Activated T-cell treated with anti-CD3 and anti-CD28 coated beads, Interleukin-2, amount 50 U/mL, for 4 hours (primary cell): Measurements from ENCODE around the gene LRRC74A. TPM values are rescaled to one million over a fixed set of nuclear protein-coding genes. Genes with fewer than 3 reads are reported as not detected.
"Not testable (repeated sequence)": the region's sequence is repeated elsewhere in the genome, so short reads cannot be mapped to it uniquely, and the experiment has no call there.

Experiments
- ATAC-seq, 2 donors: fragments of 200-7000 bp; cut with Tn5 transposase; one replicate each; pipeline ENCODE4 v1.10.0; 2021
- DNase-seq: peaks from one replicate; pipeline ENCODE4 v3.0.0-alpha.2; 2020
- H3K27me3 Mint-ChIP-seq: one replicate; pipeline ENCODE4 v1.8.0; 2021; ENCODE audit warnings: low read depth, mixed read lengths
- H3K36me3 Mint-ChIP-seq: one replicate; pipeline ENCODE4 v1.8.0; 2022; ENCODE audit warnings: mixed read lengths; ENCODE audit not compliant: insufficient read depth
- H3K4me1 Mint-ChIP-seq: one replicate; pipeline ENCODE4 v1.8.0; 2021; ENCODE audit warnings: low read depth, mixed read lengths
- H3K4me3 Mint-ChIP-seq: one replicate; pipeline ENCODE4 v1.8.0; 2021; ENCODE audit warnings: mild to moderate bottlenecking, moderate library complexity, mixed read lengths
- H3K9me3 Mint-ChIP-seq: one replicate; pipeline ENCODE4 v1.8.0; 2021; ENCODE audit warnings: mixed read lengths
- total RNA-seq, 3 donors: library from RNA; stranded (reverse); gene quantifications; one replicate each; pipeline ENCODE4 v1.2.1, GENCODE V29; 2021

The LRRC74A gene
- total RNA-seq, 3 donors from 2014 or later = not detected

DNA sequence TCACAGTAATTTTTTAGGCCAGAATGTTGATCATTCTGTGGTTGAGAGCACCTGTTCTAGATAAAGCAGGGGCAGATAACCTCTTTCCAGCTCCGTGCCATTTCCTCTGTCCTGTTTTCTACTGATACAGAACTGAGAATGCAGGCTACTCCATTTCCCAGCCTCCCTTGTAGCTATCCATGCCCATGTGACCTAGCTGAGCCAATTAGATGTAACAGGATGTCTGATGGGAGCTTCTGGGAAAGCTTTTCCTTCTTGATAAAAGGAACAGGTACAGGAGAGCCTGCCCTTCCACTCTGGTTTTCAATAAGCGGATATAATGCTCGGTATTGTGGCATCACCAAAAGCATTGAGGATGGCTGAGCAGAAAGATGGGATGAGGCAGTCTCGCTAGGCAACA, 54.2 kb downstream of the LRRC74A start:
- Mint-ChIP-seq H3K27me3 (peaks cover 2% of the 10 kb centered on the region), H3K9me3 (no peaks in the 10 kb centered on the region), H3K36me3 (no peaks in the 10 kb centered on the region), H3K4me1 (peaks cover 4% of the 10 kb centered on the region), H3K4me3 (no peak overlapping the region)
- DNase-seq (no peak), ATAC-seq (no peak)

DNA sequence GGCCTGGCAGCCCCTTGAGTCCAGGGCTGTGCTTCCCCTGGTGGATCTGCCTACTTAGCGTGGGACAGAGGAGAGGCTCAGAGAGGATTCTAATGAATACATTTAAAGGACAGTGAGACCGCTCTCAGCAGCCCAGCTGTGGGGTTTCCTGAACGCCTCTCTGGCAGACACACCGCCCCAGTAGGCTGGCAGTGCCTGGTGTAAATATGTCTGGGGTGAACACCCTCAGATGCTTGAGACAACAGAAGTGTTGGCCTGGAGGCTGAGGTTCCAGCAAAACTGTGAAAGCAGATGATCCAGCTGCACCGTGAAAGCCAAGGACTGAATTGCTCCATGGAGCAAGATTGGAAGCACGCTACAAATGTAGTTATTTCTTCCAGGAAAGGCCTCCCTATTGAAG, 55.1 kb downstream of the LRRC74A start:
- Mint-ChIP-seq H3K4me1 (peaks cover 4% of the 10 kb centered on the region), H3K4me3 (no peak overlapping the region), H3K36me3 (no peaks in the 10 kb centered on the region), H3K9me3 (no peaks in the 10 kb centered on the region), H3K27me3 (peaks cover 2% of the 10 kb centered on the region)
- DNase-seq = no peak
- no peak for ATAC-seq

DNA sequence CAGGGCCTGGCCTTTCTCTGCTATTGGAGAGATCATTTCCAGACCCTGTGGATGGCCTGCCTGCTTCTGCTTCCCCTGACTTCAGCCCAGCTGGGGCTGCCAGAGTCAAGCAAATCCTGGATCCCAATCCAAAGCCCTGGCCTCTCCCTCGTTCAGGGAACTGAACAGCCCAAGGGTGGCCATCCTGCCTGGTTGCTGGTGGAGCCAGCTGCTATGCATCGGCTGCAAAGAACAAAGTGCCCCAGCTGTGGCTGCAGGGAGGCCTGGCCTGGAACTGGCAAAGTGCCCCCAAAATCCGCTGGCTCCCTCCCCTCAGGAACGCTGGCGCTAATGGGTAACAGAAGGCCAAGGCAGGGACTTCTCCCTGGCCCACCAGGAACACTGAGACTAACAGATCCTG, 56.4 kb downstream of the LRRC74A start:
- Mint-ChIP-seq H3K36me3 (no peaks in the 10 kb centered on the region), H3K4me3 (no peak overlapping the region), H3K27me3 (peaks cover 2% of the 10 kb centered on the region), H3K9me3 (no peaks in the 10 kb centered on the region), H3K4me1 (peaks cover 4% of the 10 kb centered on the region)
- DNase-seq = no peak
- no peak for ATAC-seq

DNA sequence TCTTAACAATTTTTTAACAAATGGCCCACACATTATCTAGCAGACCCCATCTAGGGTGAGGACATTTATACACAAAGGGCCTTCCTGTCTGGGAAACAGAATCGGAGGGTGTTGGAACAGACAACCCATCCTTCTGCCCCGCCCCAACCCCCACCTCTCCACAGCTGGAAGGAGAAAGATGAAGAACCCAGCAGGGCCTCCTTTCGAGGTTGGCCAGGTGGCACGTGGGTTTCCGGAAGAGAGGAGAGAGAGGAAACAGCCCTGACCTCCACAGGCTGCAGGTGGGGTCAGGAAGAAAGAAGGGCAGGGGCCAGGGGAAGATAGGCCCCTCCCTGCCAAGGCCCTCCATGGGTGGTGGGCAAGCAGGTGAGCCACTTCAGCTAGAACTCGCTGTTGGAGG, 57.2 kb downstream of the LRRC74A start:
- ATAC-seq (no peak), DNase-seq (no peak)
- H3K4me1 Mint-ChIP-seq = peaks cover 4% of the 10 kb centered on the region
- H3K4me3 Mint-ChIP-seq = no peak overlapping the region
- H3K27me3 Mint-ChIP-seq = peaks cover 2% of the 10 kb centered on the region
- no peaks in the 10 kb centered on the region for H3K9me3 Mint-ChIP-seq
- H3K36me3 Mint-ChIP-seq = no peaks in the 10 kb centered on the region

DNA sequence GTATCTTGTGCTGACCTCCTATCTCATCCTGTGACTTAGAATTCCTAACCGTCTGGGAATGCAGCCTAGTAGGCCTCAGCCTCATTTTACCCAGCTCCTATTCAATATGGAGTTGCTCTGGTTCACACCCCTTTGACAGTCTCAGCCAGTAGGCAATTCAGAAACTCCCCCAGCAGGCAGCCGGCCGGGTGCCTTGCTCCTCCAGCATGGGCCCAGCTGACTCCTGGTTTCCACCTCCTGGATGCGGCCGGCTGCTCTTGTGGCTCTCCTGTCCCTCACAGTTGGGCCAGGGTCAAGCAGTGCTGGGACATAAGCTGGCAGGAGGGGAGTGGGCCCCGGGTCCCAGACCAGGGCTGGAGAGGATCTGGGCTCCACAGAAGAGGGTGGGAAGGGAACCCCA, 58.2 kb downstream of the LRRC74A start:
- DNase-seq (no peak), ATAC-seq (no peak)
- Mint-ChIP-seq H3K9me3 (no peaks in the 10 kb centered on the region), H3K27me3 (peaks cover 2% of the 10 kb centered on the region), H3K4me1 (peaks cover 4% of the 10 kb centered on the region), H3K36me3 (no peaks in the 10 kb centered on the region), H3K4me3 (no peak overlapping the region)

DNA sequence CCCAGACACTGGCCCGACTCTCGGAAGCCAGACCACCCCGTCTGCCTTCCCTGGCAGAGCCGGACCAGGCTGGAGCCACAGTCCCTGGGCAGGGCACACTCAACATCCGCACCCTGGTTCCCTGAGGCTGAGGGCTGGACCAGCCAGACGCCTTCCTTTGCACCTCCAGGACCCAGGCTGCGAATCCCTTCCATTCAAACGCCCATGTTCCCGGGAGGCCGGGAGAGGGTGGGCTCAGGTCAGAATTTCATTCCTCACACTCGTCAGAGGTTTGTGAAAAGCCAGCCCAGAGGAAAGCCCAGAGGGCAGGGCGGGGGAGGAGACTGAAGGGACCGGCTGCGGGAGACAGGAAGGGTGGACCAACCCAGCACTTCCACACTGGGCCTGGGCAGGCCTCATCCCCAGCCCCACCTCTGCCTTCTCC, 58.7 kb downstream of the LRRC74A start:
- Mint-ChIP-seq H3K4me3 (no peak overlapping the region), H3K36me3 (no peaks in the 10 kb centered on the region), H3K9me3 (no peaks in the 10 kb centered on the region), H3K4me1 (peaks cover 4% of the 10 kb centered on the region), H3K27me3 (peaks cover 2% of the 10 kb centered on the region)
- no peak for ATAC-seq
- no peak for DNase-seq

DNA sequence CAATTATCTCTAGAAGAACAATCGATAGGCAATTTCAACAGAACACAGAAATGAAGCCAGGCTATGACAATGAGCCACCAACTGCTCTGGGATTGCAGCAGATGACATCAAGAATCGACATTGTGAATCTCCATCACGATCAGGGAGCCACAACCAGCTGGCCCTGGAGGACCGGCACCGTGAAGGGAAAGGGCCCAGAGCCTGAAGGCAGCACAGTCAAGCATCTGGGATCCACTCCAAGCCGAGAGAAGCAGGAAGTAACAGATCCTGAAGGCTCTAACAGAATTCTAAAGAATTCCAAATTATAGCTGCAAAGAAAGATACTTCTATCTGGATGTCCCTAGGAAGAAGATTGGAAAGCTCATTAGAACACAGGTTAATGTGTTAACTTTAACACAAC, 61.0 kb downstream of the LRRC74A start:
- H3K36me3 Mint-ChIP-seq = no peaks in the 10 kb centered on the region
- peaks cover 4% of the 10 kb centered on the region for H3K4me1 Mint-ChIP-seq
- H3K4me3 Mint-ChIP-seq = no peak overlapping the region
- ATAC-seq (no peak), DNase-seq (no peak)
- H3K9me3 Mint-ChIP-seq = no peaks in the 10 kb centered on the region
- H3K27me3 Mint-ChIP-seq = peaks cover 2% of the 10 kb centered on the region

DNA sequence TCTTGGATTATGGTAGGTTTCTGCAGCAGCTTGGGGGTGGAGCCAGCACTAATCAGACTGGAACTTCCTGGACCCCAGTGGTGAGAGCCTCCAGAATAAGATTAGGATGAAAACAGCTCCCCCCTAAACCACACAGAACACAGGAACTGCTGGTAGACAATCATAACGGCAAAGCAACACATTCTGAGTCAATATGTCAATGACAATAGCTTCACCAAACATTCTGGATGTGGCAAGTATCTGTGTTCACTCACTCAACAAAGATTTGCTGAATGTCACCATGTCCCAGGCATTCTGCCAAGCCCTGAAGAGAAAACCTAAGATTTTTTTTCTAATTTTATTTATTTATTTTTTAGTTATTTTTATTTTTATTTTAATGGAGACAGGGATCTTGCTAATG, 65.2 kb downstream of the LRRC74A start:
- peaks cover 4% of the 10 kb centered on the region for H3K9me3 Mint-ChIP-seq
- ATAC-seq = no peak
- no peaks in the 10 kb centered on the region for H3K4me1 Mint-ChIP-seq

DNA sequence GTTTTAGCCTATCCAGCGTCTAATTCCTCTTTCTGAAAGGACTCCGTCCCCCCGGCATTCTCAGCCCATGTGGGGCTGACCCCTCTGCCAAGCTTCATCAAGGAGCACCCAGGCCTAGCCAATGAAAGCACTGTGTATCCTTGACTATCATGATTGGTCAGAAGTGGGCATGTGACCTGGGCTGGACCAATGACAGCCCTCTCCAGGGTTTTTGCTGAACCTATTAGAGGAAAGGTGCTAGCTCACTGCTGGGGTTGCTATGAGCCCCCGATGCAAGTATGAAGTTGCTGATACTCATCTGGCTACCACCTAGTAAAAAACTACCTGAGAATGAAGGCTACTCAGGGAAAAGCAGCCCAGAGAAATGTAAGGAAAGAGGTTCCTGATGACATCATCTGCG, 68.1 kb downstream of the LRRC74A start:
- Mint-ChIP-seq H3K9me3 (peaks cover 4% of the 10 kb centered on the region), H3K4me1 (no peaks in the 10 kb centered on the region), H3K27me3 (no peaks in the 10 kb centered on the region), H3K4me3 (no peak overlapping the region), H3K36me3 (peaks cover 2% of the 10 kb centered on the region)
- ATAC-seq (no peak), DNase-seq (no peak)

More for the DNA sequence above, 65.2 kb downstream of the LRRC74A start:
- Mint-ChIP-seq H3K4me3 (no peak overlapping the region), H3K36me3 (peaks cover 2% of the 10 kb centered on the region), H3K27me3 (no peaks in the 10 kb centered on the region)
- DNase-seq = no peak

DNA sequence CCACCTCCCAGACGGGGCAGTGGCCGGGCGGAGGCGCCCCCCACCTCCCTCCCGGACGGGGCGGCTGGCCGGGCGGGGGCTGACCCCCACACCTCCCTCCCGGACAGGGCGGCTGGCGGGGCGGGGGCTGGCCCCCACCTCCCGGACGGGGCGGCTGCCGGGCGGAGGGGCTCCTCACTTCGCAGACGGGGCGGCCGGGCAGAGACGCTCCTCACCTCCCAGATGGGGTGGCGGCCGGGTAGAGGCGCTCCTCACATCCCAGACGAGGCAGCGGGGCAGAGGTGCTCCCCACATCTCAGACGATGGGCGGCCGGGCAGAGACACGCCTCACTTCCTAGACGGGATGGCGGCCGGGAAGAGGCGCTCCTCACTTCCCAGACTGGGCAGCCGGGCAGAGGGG, 71.8 kb downstream of the LRRC74A start:
- H3K9me3 Mint-ChIP-seq, ATAC-seq, H3K4me1 Mint-ChIP-seq: not testable (repeated sequence)

DNA sequence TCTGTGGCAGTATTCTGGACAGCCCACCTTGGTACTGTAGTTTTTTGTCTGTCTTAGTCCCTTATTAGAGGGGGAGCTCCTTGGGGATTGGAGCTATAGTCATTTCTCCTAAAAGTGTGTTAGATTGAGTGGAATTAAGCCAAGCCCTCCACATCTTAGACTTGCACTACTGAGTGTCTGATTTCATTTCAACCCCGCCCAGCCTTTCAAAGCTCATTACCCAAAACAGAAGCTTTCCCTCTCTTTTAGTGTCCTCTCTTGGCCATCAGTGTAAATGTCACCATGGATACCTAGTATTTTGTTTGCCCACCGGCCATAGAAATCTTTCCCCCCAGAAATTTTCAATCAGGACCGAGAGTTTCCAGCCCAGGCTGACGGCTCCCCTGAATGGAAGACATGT, 74.5 kb downstream of the LRRC74A start:
- H3K4me3 Mint-ChIP-seq = no peak overlapping the region
- H3K4me1 Mint-ChIP-seq = peaks cover 20% of the 10 kb centered on the region
- no peak for DNase-seq
- H3K9me3 Mint-ChIP-seq = no peaks in the 10 kb centered on the region
- H3K36me3 Mint-ChIP-seq = no peaks in the 10 kb centered on the region
- ATAC-seq = no peak
- no peaks in the 10 kb centered on the region for H3K27me3 Mint-ChIP-seq

More for the DNA sequence above, 71.8 kb downstream of the LRRC74A start:
- DNase-seq, H3K4me3 Mint-ChIP-seq, H3K27me3 Mint-ChIP-seq, H3K36me3 Mint-ChIP-seq: not testable (repeated sequence)

DNA sequence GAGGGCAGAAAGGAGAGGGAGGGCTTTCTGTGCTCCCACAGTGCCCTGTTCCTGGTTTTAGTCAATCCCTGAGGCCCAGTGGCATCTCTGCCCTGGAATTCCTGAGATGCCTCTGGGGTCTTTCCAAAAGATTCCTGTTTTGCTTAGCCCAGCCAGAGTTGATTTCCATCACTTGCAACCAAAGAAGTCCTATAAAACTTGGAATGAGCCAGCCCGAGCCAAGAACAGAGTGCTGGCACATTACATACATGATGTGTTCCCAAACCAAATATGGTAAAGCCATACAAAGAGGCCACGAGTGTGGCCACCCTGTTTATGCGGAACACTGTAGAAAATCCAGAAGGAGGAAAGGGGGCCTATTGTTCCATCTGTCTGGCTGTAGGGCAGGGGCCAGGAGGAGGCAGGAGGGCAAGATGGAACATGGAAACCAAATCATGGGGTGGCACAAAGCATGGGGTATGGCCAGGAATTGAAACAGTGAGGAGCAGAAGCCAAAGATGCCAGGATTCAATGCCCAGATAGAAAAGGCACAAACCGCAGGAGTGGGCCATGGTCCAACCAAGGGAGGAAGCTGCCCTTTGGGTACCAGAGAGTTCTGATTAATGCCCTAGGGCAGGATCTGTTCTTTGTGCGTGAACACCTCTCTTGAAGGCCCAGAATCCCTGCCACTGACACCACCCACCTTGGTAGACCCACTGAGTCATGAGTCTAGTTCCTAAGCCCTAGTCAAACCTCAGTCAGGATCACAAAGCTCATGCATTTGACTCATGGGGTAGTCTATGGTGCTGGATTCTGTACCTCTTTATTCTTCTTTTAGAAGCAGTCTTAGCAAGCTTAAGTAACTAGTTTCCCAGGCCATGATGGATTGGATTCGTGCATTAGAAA, 75.2 kb downstream of the LRRC74A start:
- Mint-ChIP-seq H3K4me3 (no peak overlapping the region), H3K27me3 (no peaks in the 10 kb centered on the region), H3K9me3 (no peaks in the 10 kb centered on the region), H3K36me3 (no peaks in the 10 kb centered on the region), H3K4me1 (peaks cover 20% of the 10 kb centered on the region)
- DNase-seq (no peak), ATAC-seq (no peak)

DNA sequence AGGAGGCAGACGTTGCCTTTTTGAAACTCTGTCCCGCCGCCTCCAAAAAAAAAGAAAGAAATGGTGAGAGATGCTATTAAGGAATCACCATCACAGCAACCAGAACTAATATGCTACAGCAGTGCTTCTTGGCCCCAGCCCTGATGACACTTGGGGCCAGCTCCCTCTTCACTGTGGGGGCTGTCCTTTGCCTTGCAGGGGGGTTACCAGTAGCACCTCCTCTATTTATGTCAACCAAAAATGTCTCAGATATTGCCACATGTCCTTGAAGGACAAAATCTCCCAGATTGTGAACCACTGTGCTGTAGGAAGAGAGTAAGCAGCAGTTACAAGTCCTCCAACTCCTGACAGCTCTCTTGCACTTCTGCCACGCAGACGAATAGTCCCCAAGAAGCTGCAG, 76.4 kb downstream of the LRRC74A start:
- H3K9me3 Mint-ChIP-seq = no peaks in the 10 kb centered on the region
- H3K27me3 Mint-ChIP-seq = no peaks in the 10 kb centered on the region
- DNase-seq (no peak), ATAC-seq (no peak)
- no peaks in the 10 kb centered on the region for H3K36me3 Mint-ChIP-seq
- H3K4me1 Mint-ChIP-seq = peaks cover 20% of the 10 kb centered on the region
- no peak overlapping the region for H3K4me3 Mint-ChIP-seq

DNA sequence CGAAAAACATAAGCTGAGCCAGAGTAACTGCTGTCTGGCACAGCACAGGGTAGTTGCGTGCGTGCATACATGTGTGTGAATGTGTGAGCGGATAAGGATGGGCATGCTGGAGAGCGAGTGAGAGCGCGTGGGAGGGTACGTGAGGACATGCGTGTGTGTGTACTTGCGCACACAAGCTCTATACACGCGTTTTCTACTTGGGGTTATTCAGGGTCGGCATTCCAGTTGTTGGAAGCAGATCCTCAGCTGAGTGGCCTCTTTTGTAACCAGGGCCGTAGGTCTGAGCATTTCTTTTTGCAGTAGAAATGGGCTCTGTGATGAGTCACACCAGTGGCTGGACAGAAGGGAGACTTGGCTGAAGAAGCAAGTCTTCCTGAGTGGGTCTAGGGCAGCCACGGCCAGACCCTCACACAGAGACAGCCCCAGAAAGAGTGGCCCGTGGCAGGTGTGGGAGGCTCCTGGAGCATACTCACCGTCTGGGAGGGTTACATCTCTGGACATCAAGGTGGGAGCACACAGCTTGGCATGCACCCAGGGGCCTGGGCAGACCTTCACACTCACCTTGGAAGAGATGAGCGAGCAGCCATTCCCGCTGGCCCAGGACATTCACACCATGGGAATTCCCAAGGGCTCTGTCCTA, 78.0 kb downstream of the LRRC74A start:
- no peak for DNase-seq
- H3K4me3 Mint-ChIP-seq = no peak overlapping the region
- peaks cover 27% of the 10 kb centered on the region for H3K4me1 Mint-ChIP-seq
- no peak for ATAC-seq
- no peaks in the 10 kb centered on the region for H3K27me3 Mint-ChIP-seq
- no peaks in the 10 kb centered on the region for H3K9me3 Mint-ChIP-seq
- no peaks in the 10 kb centered on the region for H3K36me3 Mint-ChIP-seq
